SK-N-SH (cell line): ENCODE measurements around the gene VWDE. TPM values are rescaled to one million over a fixed set of nuclear protein-coding genes. Genes with fewer than 3 reads are reported as not detected.
A peak's percentile ranks its signal among the peaks of the same experiment; 100 is the strongest.

ENCODE experiments used
- CTCF ChIA-PET: fragments of 300-600, 350-600 bp; formaldehyde crosslinking; extraction: SDS; loops from one replicate; lab custom pipeline; 2021; lab: Yijun Ruan, JAX
- POLR2A ChIA-PET: fragments of 350-600 bp; sonication (Branson Sonifier 250); formaldehyde crosslinking; extraction: SDS; loops from one replicate; lab custom pipeline; 2020; ENCODE audit warnings: antibody characterized with exemption, inconsistent platforms; lab: Yijun Ruan, JAX
- DNase-seq: peaks from one replicate; pipeline ENCODE4 v3.0.0; 2012
- H2AFZ ChIP-seq: fragments of 200-600 bp; sonication (generic); 2 replicates; pipeline ENCODE4 v1.8.1; 2016; ENCODE audit warnings: antibody characterized with exemption, mild to moderate bottlenecking, low read depth
- H3F3A ChIP-seq: fragments of 200-600 bp; sonication (generic); replicated peaks from 2 replicates; pipeline ENCODE3; 2016; ENCODE audit warnings: antibody characterized with exemption, mild to moderate bottlenecking; ENCODE audit not compliant: insufficient read depth
- H3K27ac ChIP-seq, 2 experiments: fragments of 200-500 bp in 1 of 2; fragments of 200-600 bp in 1 of 2; sonication (Bioruptor generic) in 1 of 2; sonication (generic), shearing (Covaris generic) in 1 of 2; 2 replicates each; pipeline versions ENCODE4 v1.5.1 to v1.6.1; 2014 to 2016; ENCODE audit warnings: low read depth in 2 of 2, inconsistent platforms in 1 of 2, low read length in 1 of 2, mild to moderate bottlenecking in 1 of 2, mixed read lengths in 1 of 2
- H3K27me3 ChIP-seq: fragments of 200-600 bp; sonication (generic), shearing (Covaris generic); 2 replicates; pipeline ENCODE4 v1.6.1; 2016; ENCODE audit warnings: mixed run types; ENCODE audit not compliant: insufficient read depth
- H3K36me3 ChIP-seq, 2 experiments: fragments of 200-500 bp in 1 of 2; fragments of 200-600 bp in 1 of 2; sonication (Bioruptor generic) in 1 of 2; sonication (generic) in 1 of 2; replicated peaks in 1 of 2; 2 replicates each; pipeline versions ENCODE3 to v1.5.1; 2014 to 2016; ENCODE audit warnings: low read length in 1 of 2, mild to moderate bottlenecking in 1 of 2; ENCODE audit not compliant: insufficient read depth in 2 of 2, control insufficient read depth in 1 of 2
- H3K4me1 ChIP-seq, 2 experiments: fragments of 200-500 bp in 1 of 2; fragments of 200-600 bp in 1 of 2; sonication (Bioruptor generic) in 1 of 2; sonication (generic), shearing (Covaris generic) in 1 of 2; 2 replicates each; pipeline versions ENCODE4 v1.5.1 to v1.6.1; 2014 to 2016; ENCODE audit warnings: low read depth in 1 of 2, low read length in 1 of 2, mixed run types in 1 of 2; ENCODE audit not compliant: insufficient read depth in 2 of 2, control insufficient read depth in 1 of 2
- H3K4me2 ChIP-seq: fragments of 200-600 bp; sonication (generic), shearing (Covaris generic); 2 replicates; pipeline ENCODE4 v1.6.1; 2017; ENCODE audit warnings: mixed run types
- H3K4me3 ChIP-seq, 2 experiments: fragments of 200-500 bp in 1 of 2; fragments of 200-600 bp in 1 of 2; sonication (Bioruptor generic) in 1 of 2; sonication (generic), shearing (Covaris generic) in 1 of 2; 2 replicates each; pipeline versions ENCODE4 v1.5.1 to v1.8.1; 2014 to 2016; ENCODE audit warnings: low read depth in 2 of 2, inconsistent platforms in 1 of 2, low read length in 1 of 2, mild to moderate bottlenecking in 1 of 2, mixed read lengths in 1 of 2, moderate library complexity in 1 of 2
- H3K79me2 ChIP-seq: fragments of 200-600 bp; sonication (generic); 2 replicates; pipeline ENCODE4 v1.8.1; 2017; ENCODE audit warnings: mild to moderate bottlenecking; ENCODE audit not compliant: insufficient read depth
- H3K9ac ChIP-seq: fragments of 200-600 bp; sonication (generic); 2 replicates; pipeline ENCODE4 v1.6.1; 2017; ENCODE audit warnings: mixed run types
- H3K9me2 ChIP-seq: fragments of 200-600 bp; sonication (generic); 2 replicates; pipeline ENCODE4 v1.6.1; 2017; ENCODE audit warnings: mixed run types
- H3K9me3 ChIP-seq: fragments of 200-600 bp; sonication (generic); 2 replicates; pipeline ENCODE4 v1.6.1; 2017; ENCODE audit warnings: mixed run types, mild to moderate bottlenecking, moderate library complexity
- H4K20me1 ChIP-seq: fragments of 200-600 bp; sonication (generic); 2 replicates; pipeline ENCODE4 v1.6.1; 2017; ENCODE audit warnings: mild to moderate bottlenecking, mixed run types; ENCODE audit not compliant: insufficient read depth
- CTCF ChIP-seq: fragments of 200-600 bp; sonication (generic); IDR thresholded peaks from 2 replicates; pipeline ENCODE4 v1.6.1; 2017; ENCODE audit warnings: antibody characterized with exemption, mild to moderate bottlenecking, moderate library complexity
- GABPA ChIP-seq: IDR thresholded peaks from 2 replicates; pipeline ENCODE4 v1.4.0; 2012; ENCODE audit warnings: low read depth, mild to moderate bottlenecking
- IRF3 ChIP-seq: fragments of 150-350 bp; IDR thresholded peaks from 2 replicates; pipeline ENCODE4 v1.6.1; 2016; ENCODE audit warnings: mild to moderate bottlenecking, low read depth, low read length
- MAX ChIP-seq: IDR thresholded peaks from 2 replicates; pipeline ENCODE4 v1.4.0; 2012; ENCODE audit warnings: low read depth
- POLR2AphosphoS5 ChIP-seq: IDR thresholded peaks from 2 replicates; pipeline ENCODE4 v1.6.1; 2012; ENCODE audit warnings: low read depth, low read length
- RAD21 ChIP-seq: IDR thresholded peaks from 2 replicates; pipeline ENCODE4 v1.6.1; 2012; ENCODE audit warnings: mild to moderate bottlenecking, low read length
- REST ChIP-seq: IDR thresholded peaks from 2 replicates; pipeline ENCODE4 v1.6.1; 2012; ENCODE audit warnings: mild to moderate bottlenecking, low read depth, low read length, moderate library complexity
- SMC3 ChIP-seq: IDR thresholded peaks from 2 replicates; pipeline ENCODE4 v1.6.1; 2012; ENCODE audit warnings: low read depth, low read length, improper control_type of control experiment
- USF1 ChIP-seq: IDR thresholded peaks from 2 replicates; pipeline ENCODE4 v1.4.0; 2012; ENCODE audit warnings: low read depth, borderline replicate concordance
- WGBS: methylation state at CpG from one replicate; pipeline ENCODE4 v1.1.6; 2017; ENCODE audit warnings: low lambda C conversion rate; 5-methylcytosine and 5-hydroxymethylcytosine counted together
- polyA plus RNA-seq, 3 experiments: library from polyadenylated mRNA; depleted of rRNA; stranded (reverse); fragments of >200 nt; gene quantifications; 2 replicates each; pipeline ENCODE4 v1.2.3, GENCODE V29; 2012

The VWDE gene
- polyA plus RNA-seq, 1 of the 3 experiments (the other 2 are of a cell fraction), result not detected

GRCh38 chr7:12440229-12440628 is 36.6 kb upstream of the VWDE start:
- H3K9me2 ChIP-seq, result no peaks in the 10 kb centered on the region
- CTCF ChIA-PET, result interaction anchor here (0.9 to 6.0 kb wide), 2 partner anchors 19 to 50 kb away, joined by 4 to 68 read pairs; no protein-coding TSS in a partner anchor
- H3K4me1 ChIP-seq, result peaks cover 0 to 5% of the 10 kb centered on the region in 2 experiments; a peak in 2 of 4 replicates
- H3K27ac ChIP-seq, result no peak overlapping the region
- H3K4me2 ChIP-seq, result no peak overlapping the region
- no peak overlapping the region for H3K9ac ChIP-seq
- WGBS, result 53% methylated on average over 5 of the region's 5 CpGs
- H3K27me3 ChIP-seq, result 0 out of 2 replicates have a peak, but pooled peaks cover 4% of the 10 kb centered on the region
- no peaks in the 10 kb centered on the region for H3F3A ChIP-seq
- no peaks in the 10 kb centered on the region for H4K20me1 ChIP-seq
- H3K9me3 ChIP-seq, result no peaks in the 10 kb centered on the region
- no peak overlapping the region for H2AFZ ChIP-seq
- TF ChIP-seq IRF3 (no peak), REST (no peak), POLR2AphosphoS5 (no peak), MAX (no peak), GABPA (no peak), CTCF (no peak)
- TF ChIP-seq, all 33 proteins: peak for 0
- H3K79me2 ChIP-seq, result no peaks in the 10 kb centered on the region
- no peak for DNase-seq
- no peak overlapping the region for H3K4me3 ChIP-seq
- POLR2A ChIA-PET, result no interaction called here
- H3K36me3 ChIP-seq, result no peaks in the 10 kb centered on the region

GRCh38 chr7:12436896-12437535 is 33.4 kb upstream of the VWDE start:
- CTCF ChIA-PET, result interaction anchor here (0.7 to 6.0 kb wide), 21 partner anchors 9 to 250 kb away, joined by 3 to 68 read pairs (median 3); no protein-coding TSS in a partner anchor
- WGBS, result 29% methylated on average over 7 of the region's 7 CpGs
- no peak for TF ChIP-seq USF1
- TF ChIP-seq SMC3, result 0 out of 2 replicates have a peak, but pooled peaks have one; percentile 10
- peak; percentile 59 for TF ChIP-seq RAD21
- TF ChIP-seq CTCF, result peak; percentile 27; the same call in 1 of the 2 replicates
- no peak for TF ChIP-seq REST
- TF ChIP-seq, all 33 proteins: peak for 3

More at GRCh38 chr7:12436896-12437535, 33.4 kb upstream of the VWDE start:
- H2AFZ ChIP-seq, result no peak overlapping the region; the same call in 1 of the 2 replicates
- no peaks in the 10 kb centered on the region for H3K36me3 ChIP-seq
- no peaks in the 10 kb centered on the region for H3F3A ChIP-seq
- peak; percentile 28 for DNase-seq
- H3K4me1 ChIP-seq, result peaks cover 0 to 5% of the 10 kb centered on the region in 2 experiments; a peak in 2 of 4 replicates
- no peaks in the 10 kb centered on the region for H4K20me1 ChIP-seq
- no peak overlapping the region for H3K9ac ChIP-seq
- H3K27ac ChIP-seq, result peak overlapping the region in 1 of 2 experiments; percentile 43; a peak in 2 of 4 replicates
- H3K4me2 ChIP-seq, result no peak overlapping the region
- no peaks in the 10 kb centered on the region for H3K9me3 ChIP-seq
- H3K79me2 ChIP-seq, result no peaks in the 10 kb centered on the region
- POLR2A ChIA-PET, result no interaction called here
- no peaks in the 10 kb centered on the region for H3K9me2 ChIP-seq
- H3K4me3 ChIP-seq, result no peak overlapping the region
- 0 out of 2 replicates have a peak, but pooled peaks cover 4% of the 10 kb centered on the region for H3K27me3 ChIP-seq
